HepG2 (cell line): ENCODE data around the gene GSPT1. TPM values are rescaled to one million over a fixed set of nuclear protein-coding genes. Genes with fewer than 3 reads are reported as not detected.
A peak's percentile ranks its signal among the peaks of the same experiment; 100 is the strongest.

Source experiments
- CHD2 ChIP-seq: IDR thresholded peaks from 2 replicates; pipeline ENCODE4 v1.6.1; 2011; ENCODE audit warnings: low read depth, low read length, improper control_type of control experiment
- ERF ChIP-seq: IDR thresholded peaks from 2 replicates; pipeline ENCODE4 v1.6.1; 2018; ENCODE audit warnings: missing biosample characterization, missing genetic modification reagents
- HOXA3 ChIP-seq: sonication (generic); formaldehyde crosslinking; IDR thresholded peaks from 2 replicates; pipeline ENCODE4 v1.5.0; 2020; ENCODE audit warnings: missing genetic modification reagents
- KLF12 ChIP-seq: sonication (generic); formaldehyde crosslinking; IDR thresholded peaks from 2 replicates; pipeline ENCODE4 v1.4.0; 2020; ENCODE audit warnings: missing genetic modification reagents, borderline replicate concordance
- MAFG ChIP-seq: sonication (generic); formaldehyde crosslinking; IDR thresholded peaks from 2 replicates; pipeline ENCODE4 v1.5.1; 2020; ENCODE audit warnings: mild to moderate bottlenecking, missing genetic modification reagents
- MIER2 ChIP-seq: IDR thresholded peaks from 2 replicates; pipeline ENCODE4 v1.6.1; 2016; ENCODE audit warnings: missing biosample characterization, missing genetic modification reagents
- NKX3-1 ChIP-seq: sonication (generic); formaldehyde crosslinking; IDR thresholded peaks from 2 replicates; pipeline ENCODE4 v1.5.0; 2020; ENCODE audit warnings: missing genetic modification reagents
- NRL ChIP-seq: sonication (generic); formaldehyde crosslinking; IDR thresholded peaks from 2 replicates; pipeline ENCODE4 v1.5.0; 2020; ENCODE audit warnings: missing genetic modification reagents, mild to moderate bottlenecking, moderate library complexity, borderline replicate concordance
- RNF2 ChIP-seq: fragments of 450-650 bp; conservative IDR thresholded peaks from 2 replicates; pipeline ENCODE4 v1.6.1; 2016; ENCODE audit warnings: low read depth
- SALL2 ChIP-seq: sonication (generic); formaldehyde crosslinking; IDR thresholded peaks from 2 replicates; pipeline ENCODE4 v1.8.1; 2023; ENCODE audit warnings: mild to moderate bottlenecking, missing genetic modification reagents, inconsistent platforms
- SAP130 ChIP-seq: IDR thresholded peaks from 2 replicates; pipeline ENCODE4 v1.6.1; 2016; ENCODE audit warnings: low read depth
- TEAD2 ChIP-seq: sonication (generic); formaldehyde crosslinking; IDR thresholded peaks from 2 replicates; pipeline ENCODE4 v1.9.0; 2021; ENCODE audit warnings: missing genetic modification reagents
- ZFP90 ChIP-seq: sonication (generic); formaldehyde crosslinking; IDR thresholded peaks from 2 replicates; pipeline ENCODE4 v1.8.0; 2022; ENCODE audit warnings: missing genetic modification reagents, mild to moderate bottlenecking, inconsistent platforms, borderline replicate concordance
- ZNF230 ChIP-seq: sonication (generic); formaldehyde crosslinking; IDR thresholded peaks from 2 replicates; pipeline ENCODE4 v1.4.0; 2020; ENCODE audit warnings: mild to moderate bottlenecking, missing genetic modification reagents
- ZNF503 ChIP-seq: sonication (generic); formaldehyde crosslinking; IDR thresholded peaks from 2 replicates; pipeline ENCODE4 v1.4.0; 2020; ENCODE audit warnings: missing genetic modification reagents
- ZNF563 ChIP-seq: sonication (generic); formaldehyde crosslinking; IDR thresholded peaks from 2 replicates; pipeline ENCODE4 v1.8.0; 2022; ENCODE audit warnings: mild to moderate bottlenecking, moderate library complexity, missing genetic modification reagents
- ZNF619 ChIP-seq: sonication (generic); formaldehyde crosslinking; IDR thresholded peaks from 2 replicates; pipeline ENCODE4 v1.4.0; 2020; ENCODE audit warnings: mild to moderate bottlenecking, missing genetic modification reagents
- ZNF709 ChIP-seq: sonication (generic); formaldehyde crosslinking; IDR thresholded peaks from 2 replicates; pipeline ENCODE4 v1.5.0; 2020; ENCODE audit warnings: mild to moderate bottlenecking, missing genetic modification reagents
- polyA plus RNA-seq, 8 experiments: library from polyadenylated mRNA; depleted of rRNA in 3 of 8; stranded (reverse) in 7 of 8; unstranded in 1 of 8; fragments of >200 nt; fragmentation: Illumina TruSeq in 4 of 8; extraction: Trizol in 4 of 8; gene quantifications; 2 replicates each; pipeline versions ENCODE4 v1.2.1 to v1.2.3, GENCODE V29; 2011 to 2016; ENCODE audit warnings: low read depth in 4 of 8, missing spikeins in 1 of 8, mixed read lengths in 1 of 8; ENCODE audit not compliant: insufficient read depth in 1 of 8
- total RNA-seq, 5 experiments: library from RNA; depleted of rRNA; stranded (reverse); fragments of >200 nt; fragmentation: Illumina TruSeq; extraction: Trizol; gene quantifications; 2 replicates each; pipeline ENCODE4 v1.2.3, GENCODE V29; 2016; ENCODE audit warnings: low read depth in 1 of 5
- TF ChIP-seq, protein P1 (sequence below): sonication (generic); formaldehyde crosslinking; IDR thresholded peaks from 2 replicates; pipeline ENCODE4 v1.9.0; 2021; ENCODE audit warnings: missing genetic modification reagents, borderline replicate concordance
- TF ChIP-seq, protein P2 (sequence below): sonication (generic); formaldehyde crosslinking; IDR thresholded peaks from 2 replicates; pipeline ENCODE4 v1.4.0; 2020; ENCODE audit warnings: missing genetic modification reagents
- TF ChIP-seq, protein P3 (sequence below): sonication (generic); formaldehyde crosslinking; IDR thresholded peaks from 2 replicates; pipeline ENCODE4 v1.5.0; 2020; ENCODE audit warnings: mild to moderate bottlenecking, missing genetic modification reagents

Gene GSPT1
- total and polyA plus RNA-seq, 2 of the 13 experiments (the other 11 are each of a cell fraction or from before 2014, with no cell fraction given), result 120 to 316 TPM

GRCh38 chr16:11869353-11870228 lies 46.2 kb downstream of the GSPT1 start (continued):
- no peak for TF ChIP-seq NKX3-1
- TF ChIP-seq, protein P1, sequence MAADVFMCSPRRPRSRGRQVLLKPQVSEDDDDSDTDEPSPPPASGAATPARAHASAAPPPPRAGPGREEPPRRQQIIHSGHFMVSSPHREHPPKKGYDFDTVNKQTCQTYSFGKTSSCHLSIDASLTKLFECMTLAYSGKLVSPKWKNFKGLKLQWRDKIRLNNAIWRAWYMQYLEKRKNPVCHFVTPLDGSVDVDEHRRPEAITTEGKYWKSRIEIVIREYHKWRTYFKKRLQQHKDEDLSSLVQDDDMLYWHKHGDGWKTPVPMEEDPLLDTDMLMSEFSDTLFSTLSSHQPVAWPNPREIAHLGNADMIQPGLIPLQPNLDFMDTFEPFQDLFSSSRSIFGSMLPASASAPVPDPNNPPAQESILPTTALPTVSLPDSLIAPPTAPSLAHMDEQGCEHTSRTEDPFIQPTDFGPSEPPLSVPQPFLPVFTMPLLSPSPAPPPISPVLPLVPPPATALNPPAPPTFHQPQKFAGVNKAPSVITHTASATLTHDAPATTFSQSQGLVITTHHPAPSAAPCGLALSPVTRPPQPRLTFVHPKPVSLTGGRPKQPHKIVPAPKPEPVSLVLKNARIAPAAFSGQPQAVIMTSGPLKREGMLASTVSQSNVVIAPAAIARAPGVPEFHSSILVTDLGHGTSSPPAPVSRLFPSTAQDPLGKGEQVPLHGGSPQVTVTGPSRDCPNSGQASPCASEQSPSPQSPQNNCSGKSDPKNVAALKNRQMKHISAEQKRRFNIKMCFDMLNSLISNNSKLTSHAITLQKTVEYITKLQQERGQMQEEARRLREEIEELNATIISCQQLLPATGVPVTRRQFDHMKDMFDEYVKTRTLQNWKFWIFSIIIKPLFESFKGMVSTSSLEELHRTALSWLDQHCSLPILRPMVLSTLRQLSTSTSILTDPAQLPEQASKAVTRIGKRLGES (CRISPR knock-in tag), result no peak
- TF ChIP-seq, protein P2, sequence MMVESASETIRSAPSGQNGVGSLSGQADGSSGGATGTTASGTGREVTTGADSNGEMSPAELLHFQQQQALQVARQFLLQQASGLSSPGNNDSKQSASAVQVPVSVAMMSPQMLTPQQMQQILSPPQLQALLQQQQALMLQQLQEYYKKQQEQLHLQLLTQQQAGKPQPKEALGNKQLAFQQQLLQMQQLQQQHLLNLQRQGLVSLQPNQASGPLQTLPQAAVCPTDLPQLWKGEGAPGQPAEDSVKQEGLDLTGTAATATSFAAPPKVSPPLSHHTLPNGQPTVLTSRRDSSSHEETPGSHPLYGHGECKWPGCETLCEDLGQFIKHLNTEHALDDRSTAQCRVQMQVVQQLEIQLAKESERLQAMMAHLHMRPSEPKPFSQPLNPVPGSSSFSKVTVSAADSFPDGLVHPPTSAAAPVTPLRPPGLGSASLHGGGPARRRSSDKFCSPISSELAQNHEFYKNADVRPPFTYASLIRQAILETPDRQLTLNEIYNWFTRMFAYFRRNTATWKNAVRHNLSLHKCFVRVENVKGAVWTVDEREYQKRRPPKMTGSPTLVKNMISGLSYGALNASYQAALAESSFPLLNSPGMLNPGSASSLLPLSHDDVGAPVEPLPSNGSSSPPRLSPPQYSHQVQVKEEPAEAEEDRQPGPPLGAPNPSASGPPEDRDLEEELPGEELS (CRISPR knock-in tag), result peak; percentile 80
- no peak for TF ChIP-seq ZNF563 (CRISPR knock-in tag)
- TF ChIP-seq ZNF503 (CRISPR knock-in tag), result no peak; the same call in 1 of the 2 replicates
- TF ChIP-seq RNF2, result no peak
- TF ChIP-seq TEAD2 (CRISPR knock-in tag), result no peak
- TF ChIP-seq ZFP90 (CRISPR knock-in tag), result no peak
- TF ChIP-seq CHD2, result no peak
- TF ChIP-seq SALL2 (CRISPR knock-in tag), result peak; percentile 26; the same call in 1 of the 2 replicates
- no peak; the same call in 1 of the 2 replicates for TF ChIP-seq KLF12 (CRISPR knock-in tag)
- TF ChIP-seq MIER2 (CRISPR knock-in tag), result peak; percentile 78
- TF ChIP-seq, protein P3, sequence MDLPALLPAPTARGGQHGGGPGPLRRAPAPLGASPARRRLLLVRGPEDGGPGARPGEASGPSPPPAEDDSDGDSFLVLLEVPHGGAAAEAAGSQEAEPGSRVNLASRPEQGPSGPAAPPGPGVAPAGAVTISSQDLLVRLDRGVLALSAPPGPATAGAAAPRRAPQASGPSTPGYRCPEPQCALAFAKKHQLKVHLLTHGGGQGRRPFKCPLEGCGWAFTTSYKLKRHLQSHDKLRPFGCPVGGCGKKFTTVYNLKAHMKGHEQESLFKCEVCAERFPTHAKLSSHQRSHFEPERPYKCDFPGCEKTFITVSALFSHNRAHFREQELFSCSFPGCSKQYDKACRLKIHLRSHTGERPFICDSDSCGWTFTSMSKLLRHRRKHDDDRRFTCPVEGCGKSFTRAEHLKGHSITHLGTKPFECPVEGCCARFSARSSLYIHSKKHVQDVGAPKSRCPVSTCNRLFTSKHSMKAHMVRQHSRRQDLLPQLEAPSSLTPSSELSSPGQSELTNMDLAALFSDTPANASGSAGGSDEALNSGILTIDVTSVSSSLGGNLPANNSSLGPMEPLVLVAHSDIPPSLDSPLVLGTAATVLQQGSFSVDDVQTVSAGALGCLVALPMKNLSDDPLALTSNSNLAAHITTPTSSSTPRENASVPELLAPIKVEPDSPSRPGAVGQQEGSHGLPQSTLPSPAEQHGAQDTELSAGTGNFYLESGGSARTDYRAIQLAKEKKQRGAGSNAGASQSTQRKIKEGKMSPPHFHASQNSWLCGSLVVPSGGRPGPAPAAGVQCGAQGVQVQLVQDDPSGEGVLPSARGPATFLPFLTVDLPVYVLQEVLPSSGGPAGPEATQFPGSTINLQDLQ (CRISPR knock-in tag), result no peak
- TF ChIP-seq ERF (CRISPR knock-in tag), result no peak; the same call in 1 of the 2 replicates
- TF ChIP-seq NRL (CRISPR knock-in tag), result no peak
- peak; percentile 75 for TF ChIP-seq HOXA3
- no peak for TF ChIP-seq ZNF709 (CRISPR knock-in tag)
- peak; percentile 97 for TF ChIP-seq SAP130 (CRISPR knock-in tag)
- no peak for TF ChIP-seq ZNF230
- no peak for TF ChIP-seq MAFG
- no peak for TF ChIP-seq ZNF619 (CRISPR knock-in tag)
